Testis (tissue), 2 donors: ENCODE results near the gene FOXR1.

Experiments used
- POLR2A ChIP-seq: fragments of 450-650 bp; IDR thresholded peaks from one replicate; pipeline ENCODE4 v1.6.1; 2017; ENCODE audit warnings: antibody characterized with exemption, mild to moderate bottlenecking, moderate library complexity
- TF ChIP-seq, protein P1 (sequence below), 3 experiments: fragments of 450-650 bp in 2 of 3; fragments of 200-600 bp in 1 of 3; sonication (generic) in 1 of 3; IDR thresholded peaks; one replicate each; pipeline ENCODE4 v1.5.1; 2016 to 2019; ENCODE audit warnings: antibody characterized with exemption in 3 of 3, mild to moderate bottlenecking in 2 of 3, moderate library complexity in 1 of 3

DNA sequence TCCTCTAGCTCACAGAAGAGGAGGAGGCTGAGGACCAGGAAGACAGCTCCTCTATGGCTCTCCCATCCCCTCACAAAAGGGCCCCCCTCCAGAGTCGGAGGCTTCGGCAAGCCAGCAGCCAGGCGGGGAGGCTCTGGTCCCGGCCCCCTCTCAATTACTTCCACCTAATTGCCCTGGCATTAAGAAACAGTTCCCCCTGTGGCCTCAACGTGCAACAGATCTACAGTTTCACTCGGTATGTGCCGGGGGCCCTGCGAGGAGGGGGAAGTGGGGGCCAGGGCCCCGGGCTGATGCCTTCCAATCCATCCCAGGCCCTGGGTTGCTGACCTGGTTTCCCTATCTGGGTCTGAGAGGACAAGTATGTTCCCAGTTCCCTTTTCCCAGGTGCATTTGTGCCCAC lies 7.9 kb downstream of the FOXR1 start:
- TF ChIP-seq POLR2A, result no peak
- TF ChIP-seq, protein P1, sequence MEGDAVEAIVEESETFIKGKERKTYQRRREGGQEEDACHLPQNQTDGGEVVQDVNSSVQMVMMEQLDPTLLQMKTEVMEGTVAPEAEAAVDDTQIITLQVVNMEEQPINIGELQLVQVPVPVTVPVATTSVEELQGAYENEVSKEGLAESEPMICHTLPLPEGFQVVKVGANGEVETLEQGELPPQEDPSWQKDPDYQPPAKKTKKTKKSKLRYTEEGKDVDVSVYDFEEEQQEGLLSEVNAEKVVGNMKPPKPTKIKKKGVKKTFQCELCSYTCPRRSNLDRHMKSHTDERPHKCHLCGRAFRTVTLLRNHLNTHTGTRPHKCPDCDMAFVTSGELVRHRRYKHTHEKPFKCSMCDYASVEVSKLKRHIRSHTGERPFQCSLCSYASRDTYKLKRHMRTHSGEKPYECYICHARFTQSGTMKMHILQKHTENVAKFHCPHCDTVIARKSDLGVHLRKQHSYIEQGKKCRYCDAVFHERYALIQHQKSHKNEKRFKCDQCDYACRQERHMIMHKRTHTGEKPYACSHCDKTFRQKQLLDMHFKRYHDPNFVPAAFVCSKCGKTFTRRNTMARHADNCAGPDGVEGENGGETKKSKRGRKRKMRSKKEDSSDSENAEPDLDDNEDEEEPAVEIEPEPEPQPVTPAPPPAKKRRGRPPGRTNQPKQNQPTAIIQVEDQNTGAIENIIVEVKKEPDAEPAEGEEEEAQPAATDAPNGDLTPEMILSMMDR (IDR thresholded peaks at IDR 0.05), result no peak
